Nephron progenitor cell (in vitro differentiated cells): ENCODE measurements around the gene FGD2.

Source experiments
- DNase-seq: peaks from one replicate; pipeline ENCODE4 v3.0.0; 2021
- H3K27ac Mint-ChIP-seq: 2 replicates; pipeline ENCODE4 v1.8.0; 2021; ENCODE audit warnings: mild to moderate bottlenecking, moderate library complexity, mixed read lengths
- H3K27me3 Mint-ChIP-seq: 2 replicates; pipeline ENCODE4 v1.8.0; 2021; ENCODE audit warnings: mild to moderate bottlenecking, low read depth, mixed read lengths; ENCODE audit not compliant: poor library complexity
- H3K36me3 Mint-ChIP-seq: 2 replicates; pipeline ENCODE4 v1.8.0; 2021; ENCODE audit warnings: low read depth, mixed read lengths
- H3K4me1 Mint-ChIP-seq: 2 replicates; pipeline ENCODE4 v1.8.0; 2021; ENCODE audit warnings: mixed read lengths
- H3K4me3 Mint-ChIP-seq: 2 replicates; pipeline ENCODE4 v1.8.0; 2021; ENCODE audit warnings: mild to moderate bottlenecking, moderate library complexity, mixed read lengths
- H3K9me3 Mint-ChIP-seq: 2 replicates; pipeline ENCODE4 v1.8.0; 2021; ENCODE audit warnings: mild to moderate bottlenecking, moderate library complexity, mixed read lengths
- TF ChIP-seq, protein P1 (sequence below): fragments of 200-600 bp; sonication (generic); IDR thresholded peaks from 2 replicates; pipeline ENCODE4 v1.5.0; 2021; ENCODE audit warnings: antibody characterized with exemption

FGD2 gene

DNA sequence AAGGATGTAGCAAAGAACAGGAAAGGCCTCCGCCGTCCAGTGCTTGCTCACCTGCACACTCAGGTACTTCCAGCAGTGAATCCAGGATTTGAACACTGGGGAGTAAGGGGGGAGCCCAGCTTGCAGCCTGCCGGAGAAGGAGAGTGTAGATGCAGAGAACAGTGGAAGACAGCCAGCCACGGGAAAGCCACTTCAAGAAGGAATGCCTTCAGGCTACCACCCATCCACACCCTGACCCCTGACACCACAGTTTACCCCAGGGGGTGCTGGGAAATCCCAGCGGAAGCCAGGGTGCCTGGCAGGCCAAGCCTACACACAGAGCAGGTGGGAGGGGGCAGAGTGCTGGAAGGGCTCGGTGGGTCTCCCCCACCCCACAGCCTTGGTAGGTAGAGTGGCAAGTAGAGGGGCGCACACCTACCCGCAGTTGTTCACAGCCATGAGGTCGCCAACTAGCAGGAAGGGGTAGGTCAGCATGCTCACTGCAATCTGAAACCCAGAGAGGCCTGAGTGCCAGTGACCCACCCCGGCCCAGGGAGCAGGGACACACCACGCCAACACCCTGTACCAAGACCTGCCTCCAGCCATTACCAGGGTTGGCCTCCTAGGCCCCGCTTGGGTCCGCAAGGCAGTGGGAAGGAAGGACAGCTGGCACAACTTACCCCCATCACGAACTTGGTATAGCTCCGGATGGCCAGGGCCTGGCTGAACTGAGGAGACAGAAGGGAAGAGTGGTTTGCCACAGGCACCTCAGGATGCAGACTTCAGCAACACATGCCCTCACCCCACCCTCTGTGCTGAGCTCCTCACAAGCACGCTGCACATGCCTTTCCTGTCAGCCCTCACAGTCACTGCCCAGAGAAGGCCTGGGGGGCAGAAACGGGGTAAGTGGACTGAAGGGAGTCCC lies 35.2 kb upstream of the FGD2 start:
- H3K4me1 Mint-ChIP-seq = peaks cover 25% of the 10 kb centered on the region
- peaks cover 52% of the 10 kb centered on the region for H3K36me3 Mint-ChIP-seq
- H3K4me3 Mint-ChIP-seq = no peak overlapping the region
- DNase-seq = no peak
- H3K9me3 Mint-ChIP-seq = no peaks in the 10 kb centered on the region
- H3K27ac Mint-ChIP-seq = peak overlapping the region; percentile 85
- TF ChIP-seq, protein P1, sequence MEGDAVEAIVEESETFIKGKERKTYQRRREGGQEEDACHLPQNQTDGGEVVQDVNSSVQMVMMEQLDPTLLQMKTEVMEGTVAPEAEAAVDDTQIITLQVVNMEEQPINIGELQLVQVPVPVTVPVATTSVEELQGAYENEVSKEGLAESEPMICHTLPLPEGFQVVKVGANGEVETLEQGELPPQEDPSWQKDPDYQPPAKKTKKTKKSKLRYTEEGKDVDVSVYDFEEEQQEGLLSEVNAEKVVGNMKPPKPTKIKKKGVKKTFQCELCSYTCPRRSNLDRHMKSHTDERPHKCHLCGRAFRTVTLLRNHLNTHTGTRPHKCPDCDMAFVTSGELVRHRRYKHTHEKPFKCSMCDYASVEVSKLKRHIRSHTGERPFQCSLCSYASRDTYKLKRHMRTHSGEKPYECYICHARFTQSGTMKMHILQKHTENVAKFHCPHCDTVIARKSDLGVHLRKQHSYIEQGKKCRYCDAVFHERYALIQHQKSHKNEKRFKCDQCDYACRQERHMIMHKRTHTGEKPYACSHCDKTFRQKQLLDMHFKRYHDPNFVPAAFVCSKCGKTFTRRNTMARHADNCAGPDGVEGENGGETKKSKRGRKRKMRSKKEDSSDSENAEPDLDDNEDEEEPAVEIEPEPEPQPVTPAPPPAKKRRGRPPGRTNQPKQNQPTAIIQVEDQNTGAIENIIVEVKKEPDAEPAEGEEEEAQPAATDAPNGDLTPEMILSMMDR = no peak
- H3K27me3 Mint-ChIP-seq = peaks cover 3% of the 10 kb centered on the region

DNA sequence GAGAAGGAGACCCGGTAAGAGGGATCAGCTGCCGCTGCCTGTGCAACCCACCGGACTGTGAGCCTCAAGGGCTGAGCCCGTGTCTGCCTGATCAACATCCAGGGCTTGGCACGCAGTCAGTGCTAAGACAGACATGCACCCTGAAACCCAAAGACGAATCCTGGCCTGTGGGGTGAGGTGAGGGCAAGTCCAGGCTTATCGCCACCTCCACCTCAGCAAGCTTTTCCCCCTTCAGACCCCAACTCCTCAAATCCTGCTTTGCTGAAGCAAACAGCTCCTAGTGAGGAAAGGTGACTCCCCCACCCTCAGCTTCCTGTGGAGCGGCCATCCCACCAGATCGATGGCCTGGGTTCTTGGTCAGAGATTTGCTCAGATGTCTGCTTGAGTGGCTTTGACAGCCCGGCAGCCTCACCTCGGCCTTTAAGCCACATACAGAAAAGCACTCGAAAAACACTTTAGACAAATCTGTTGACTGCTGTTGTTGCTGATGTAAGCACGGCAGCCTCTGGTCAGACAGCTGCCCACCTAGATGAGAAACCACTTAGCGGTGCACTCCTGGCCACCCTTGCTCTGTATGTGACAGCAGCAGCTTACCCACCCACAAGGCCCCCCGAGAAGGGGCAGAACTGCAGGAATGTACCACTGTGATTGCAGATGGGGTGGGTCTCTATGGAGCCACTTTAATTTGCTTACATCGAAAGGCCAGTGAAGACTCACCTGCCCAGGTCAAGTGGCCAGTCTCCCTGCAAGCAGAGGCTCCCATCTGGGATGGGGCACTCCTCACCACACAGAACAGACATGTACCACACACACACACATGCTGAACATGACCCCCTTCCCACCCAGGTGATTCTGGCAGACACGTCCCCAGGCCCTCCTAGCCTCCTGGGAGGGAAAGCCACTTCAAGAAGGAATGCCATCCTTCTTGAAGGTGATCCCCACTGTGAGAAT lies 34.3 kb upstream of the FGD2 start:
- no peak for DNase-seq
- H3K27me3 Mint-ChIP-seq = peaks cover 3% of the 10 kb centered on the region
- TF ChIP-seq, protein P1 = no peak
- H3K4me1 Mint-ChIP-seq = peaks cover 25% of the 10 kb centered on the region
- peaks cover 58% of the 10 kb centered on the region for H3K36me3 Mint-ChIP-seq
- no peak overlapping the region for H3K4me3 Mint-ChIP-seq
- H3K9me3 Mint-ChIP-seq = no peaks in the 10 kb centered on the region
- H3K27ac Mint-ChIP-seq = peak overlapping the region; percentile 96

DNA sequence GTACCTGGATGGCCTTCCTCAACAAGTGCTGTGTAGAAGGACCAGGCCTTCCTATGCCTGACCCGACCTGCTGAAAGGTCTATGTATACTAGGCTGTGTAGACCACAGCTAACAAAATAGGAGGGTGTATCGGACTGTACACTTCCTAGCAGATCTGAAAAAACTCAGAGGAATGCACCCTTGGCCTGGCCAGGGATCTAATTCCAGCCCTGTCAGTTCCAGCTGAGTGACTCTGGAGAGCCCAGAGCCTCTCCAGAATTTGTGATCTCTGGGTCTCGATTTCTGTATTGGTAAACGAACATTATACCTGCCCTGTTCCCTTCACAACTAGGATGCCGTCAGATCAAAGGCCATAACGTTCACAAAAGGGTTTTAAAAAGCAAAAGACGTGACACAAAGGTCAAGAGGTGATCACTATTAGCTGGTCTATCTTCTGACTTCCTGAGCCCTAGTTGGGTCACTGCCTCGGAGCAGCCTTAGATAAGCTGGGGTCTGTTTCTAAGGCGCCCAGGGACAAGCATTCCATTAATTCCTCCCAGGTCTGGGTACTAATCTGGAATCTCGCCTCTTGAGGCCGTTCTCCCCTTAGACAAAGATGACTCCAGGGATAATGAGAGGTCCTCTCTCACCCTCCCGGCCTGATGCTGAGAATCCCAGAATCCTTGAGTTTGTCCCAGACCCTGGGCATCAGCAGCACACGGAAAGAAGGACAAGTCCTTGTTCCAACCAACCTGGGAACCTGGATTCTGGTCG lies 33.4 kb upstream of the FGD2 start:
- peak overlapping the region; percentile 26 for H3K4me3 Mint-ChIP-seq
- H3K27me3 Mint-ChIP-seq = peaks cover 3% of the 10 kb centered on the region
- peaks cover 25% of the 10 kb centered on the region for H3K4me1 Mint-ChIP-seq
- no peaks in the 10 kb centered on the region for H3K9me3 Mint-ChIP-seq
- peaks cover 54% of the 10 kb centered on the region for H3K36me3 Mint-ChIP-seq
- peak overlapping the region; percentile 96 for H3K27ac Mint-ChIP-seq
- no peak for DNase-seq
- TF ChIP-seq, protein P1 = no peak

DNA sequence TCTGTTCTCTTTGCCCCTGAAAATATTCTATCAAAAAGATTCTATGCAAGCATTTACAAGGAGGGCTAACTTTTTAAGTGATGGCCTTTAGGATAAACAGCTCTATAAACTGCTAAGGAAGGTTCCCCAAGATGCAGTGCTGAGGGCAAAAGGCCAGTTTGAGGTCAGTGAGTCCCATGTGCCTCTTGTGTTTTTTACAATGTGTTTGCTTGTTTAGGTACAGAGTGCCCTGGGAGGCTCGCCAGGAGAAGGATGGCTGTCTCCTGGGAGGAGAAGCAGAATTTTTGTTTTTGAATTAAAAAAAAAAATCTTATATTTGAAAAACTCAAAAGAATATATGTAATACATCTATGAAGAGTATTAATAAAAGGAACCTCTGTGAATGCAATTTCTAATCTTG lies 32.3 kb upstream of the FGD2 start:
- peaks cover 59% of the 10 kb centered on the region for H3K36me3 Mint-ChIP-seq
- H3K27me3 Mint-ChIP-seq = peaks cover 3% of the 10 kb centered on the region
- H3K9me3 Mint-ChIP-seq = no peaks in the 10 kb centered on the region
- H3K4me3 Mint-ChIP-seq = no peak overlapping the region
- TF ChIP-seq, protein P1 = no peak
- H3K4me1 Mint-ChIP-seq = peaks cover 25% of the 10 kb centered on the region
- DNase-seq = no peak
- no peak overlapping the region for H3K27ac Mint-ChIP-seq

DNA sequence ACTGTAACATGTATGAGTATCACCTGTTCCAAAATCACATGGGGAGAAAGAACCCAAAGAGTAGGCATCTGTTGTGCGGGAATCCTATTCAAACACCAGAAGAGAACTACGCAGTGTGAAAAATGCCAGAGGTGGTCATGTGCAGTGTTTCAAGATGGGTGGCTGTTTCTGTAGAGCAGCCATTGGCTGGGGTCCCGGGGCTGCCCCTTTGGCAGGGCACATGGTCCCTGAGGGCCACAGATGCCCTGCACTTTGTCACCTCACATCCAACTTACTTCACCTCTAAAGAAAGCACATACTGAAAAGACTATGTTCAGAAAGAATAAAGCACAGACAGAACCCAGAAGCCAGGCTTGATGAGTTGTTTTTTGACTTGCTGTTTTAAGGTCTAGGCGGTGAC lies 31.8 kb upstream of the FGD2 start:
- H3K36me3 Mint-ChIP-seq = peaks cover 55% of the 10 kb centered on the region
- TF ChIP-seq, protein P1 = no peak
- DNase-seq = no peak
- no peak overlapping the region for H3K4me3 Mint-ChIP-seq
- peaks cover 2% of the 10 kb centered on the region for H3K27me3 Mint-ChIP-seq
- H3K4me1 Mint-ChIP-seq = peaks cover 25% of the 10 kb centered on the region
- no peak overlapping the region for H3K27ac Mint-ChIP-seq
- H3K9me3 Mint-ChIP-seq = no peaks in the 10 kb centered on the region
